Measurements from ENCODE around the gene HAUS3.

- TF ChIP-seq CTCF (IDR thresholded peaks at IDR 0.05; ENCODE audit: borderline replicate concordance, extremely low read depth, low read length, poor library complexity, severe bottlenecking): no peak
- TF ChIP-seq EZH2 (IDR thresholded peaks at IDR 0.05; ENCODE audit: borderline replicate concordance, low read depth, low read length, severe bottlenecking): no peak
These were observed 33.8 kb upstream of the HAUS3 start for GRCh38 chr4:2275546-2276251.
